HepG2 (cell line): Measurements from ENCODE around the gene GP9. TPM values are rescaled to one million over a fixed set of nuclear protein-coding genes. Genes with fewer than 3 reads are reported as not detected.

Source experiments
- BORCS8-MEF2B ChIP-seq: sonication (generic); formaldehyde crosslinking; IDR thresholded peaks from 2 replicates; pipeline ENCODE4 v1.8.0; 2022; ENCODE audit warnings: mild to moderate bottlenecking, missing genetic modification reagents
- IKZF4 ChIP-seq: sonication (generic); formaldehyde crosslinking; IDR thresholded peaks from 2 replicates; pipeline ENCODE4 v1.5.1; 2020; ENCODE audit warnings: borderline replicate concordance, mild to moderate bottlenecking, low read depth, missing genetic modification reagents; ENCODE audit errors: not compliant biosample characterization
- KAT2B ChIP-seq: fragments of 150-350 bp; IDR thresholded peaks from 2 replicates; pipeline ENCODE4 v1.6.1; 2014; ENCODE audit warnings: low read depth, low read length, borderline replicate concordance
- MAFF ChIP-seq: IDR thresholded peaks from 2 replicates; pipeline ENCODE4 v1.6.1; 2011; ENCODE audit warnings: low read depth, low read length, improper control_type of control experiment
- PITX1 ChIP-seq: sonication (generic); formaldehyde crosslinking; IDR thresholded peaks from 2 replicates; pipeline ENCODE4 v1.5.1; 2020; ENCODE audit warnings: mild to moderate bottlenecking, missing genetic modification reagents
- POLR2A ChIP-seq, 2 experiments: IDR thresholded peaks; 2 replicates each; pipeline ENCODE4 v1.6.1; 2011; ENCODE audit warnings: low read depth in 2 of 2, low read length in 2 of 2, mild to moderate bottlenecking in 1 of 2, moderate library complexity in 1 of 2; ENCODE audit not compliant: insufficient read depth in 1 of 2
- RCOR2 ChIP-seq: IDR thresholded peaks from 2 replicates; pipeline ENCODE4 v1.6.1; 2016; ENCODE audit warnings: missing biosample characterization, missing genetic modification reagents
- STAT5B ChIP-seq: sonication (generic); formaldehyde crosslinking; IDR thresholded peaks from 2 replicates; pipeline ENCODE4 v1.4.0; 2020; ENCODE audit warnings: missing genetic modification reagents
- ZNF12 ChIP-seq: sonication (generic); formaldehyde crosslinking; IDR thresholded peaks from 2 replicates; pipeline ENCODE4 v1.5.0; 2020; ENCODE audit warnings: missing genetic modification reagents
- ZNF121 ChIP-seq: sonication (generic); formaldehyde crosslinking; IDR thresholded peaks from 2 replicates; pipeline ENCODE4 v1.5.0; 2020; ENCODE audit warnings: mild to moderate bottlenecking, missing genetic modification reagents
- ZNF263 ChIP-seq: sonication (generic); formaldehyde crosslinking; IDR thresholded peaks from 2 replicates; pipeline ENCODE4 v1.4.0; 2020; ENCODE audit warnings: missing genetic modification reagents
- ZNF292 ChIP-seq: sonication (generic); formaldehyde crosslinking; IDR thresholded peaks from 2 replicates; pipeline ENCODE4 v1.8.1; 2022; ENCODE audit warnings: mild to moderate bottlenecking, low read depth, missing genetic modification reagents, borderline replicate concordance
- ZNF547 ChIP-seq: sonication (generic); formaldehyde crosslinking; IDR thresholded peaks from 2 replicates; pipeline ENCODE4 v1.5.1; 2020; ENCODE audit warnings: mild to moderate bottlenecking, missing genetic modification reagents
- ZNF644 ChIP-seq: IDR thresholded peaks from 2 replicates; pipeline ENCODE4 v1.6.1; 2016; ENCODE audit warnings: low read depth
- polyA plus RNA-seq, 8 experiments: library from polyadenylated mRNA; depleted of rRNA in 3 of 8; stranded (reverse) in 7 of 8; unstranded in 1 of 8; fragments of >200 nt; fragmentation: Illumina TruSeq in 4 of 8; extraction: Trizol in 4 of 8; gene quantifications; 2 replicates each; pipeline versions ENCODE4 v1.2.1 to v1.2.3, GENCODE V29; 2011 to 2016; ENCODE audit warnings: low read depth in 4 of 8, missing spikeins in 1 of 8, mixed read lengths in 1 of 8; ENCODE audit not compliant: insufficient read depth in 1 of 8
- total RNA-seq, 5 experiments: library from RNA; depleted of rRNA; stranded (reverse); fragments of >200 nt; fragmentation: Illumina TruSeq; extraction: Trizol; gene quantifications; 2 replicates each; pipeline ENCODE4 v1.2.3, GENCODE V29; 2016; ENCODE audit warnings: low read depth in 1 of 5
- TF ChIP-seq, protein P1 (sequence below): sonication (generic); IDR thresholded peaks from 2 replicates; pipeline ENCODE4 v1.6.1; 2016; ENCODE audit warnings: low read depth, borderline replicate concordance
- TF ChIP-seq, protein P2 (sequence below): sonication (generic); formaldehyde crosslinking; IDR thresholded peaks from 2 replicates; pipeline ENCODE4 v1.4.0; 2020; ENCODE audit warnings: missing genetic modification reagents, borderline replicate concordance
- TF ChIP-seq, protein P3 (sequence below): sonication (generic); formaldehyde crosslinking; IDR thresholded peaks from 2 replicates; pipeline ENCODE4 v1.5.0; 2020; ENCODE audit warnings: missing genetic modification reagents
- TF ChIP-seq, protein P4 (sequence below): sonication (generic); formaldehyde crosslinking; IDR thresholded peaks from 2 replicates; pipeline ENCODE4 v1.4.0; 2020; ENCODE audit warnings: missing genetic modification reagents
- TF ChIP-seq, protein P5 (sequence below): sonication (generic); formaldehyde crosslinking; IDR thresholded peaks from 2 replicates; pipeline ENCODE4 v1.4.0; 2020; ENCODE audit warnings: mild to moderate bottlenecking, missing genetic modification reagents
- TF ChIP-seq, protein P6 (sequence below): sonication (generic); formaldehyde crosslinking; IDR thresholded peaks from 2 replicates; pipeline ENCODE4 v1.5.0; 2020; ENCODE audit warnings: mild to moderate bottlenecking, missing genetic modification reagents

The GP9 gene
- total and polyA plus RNA-seq, 2 of the 13 experiments (the other 11 are each of a cell fraction or from before 2014, with no cell fraction given), result not detected

DNA sequence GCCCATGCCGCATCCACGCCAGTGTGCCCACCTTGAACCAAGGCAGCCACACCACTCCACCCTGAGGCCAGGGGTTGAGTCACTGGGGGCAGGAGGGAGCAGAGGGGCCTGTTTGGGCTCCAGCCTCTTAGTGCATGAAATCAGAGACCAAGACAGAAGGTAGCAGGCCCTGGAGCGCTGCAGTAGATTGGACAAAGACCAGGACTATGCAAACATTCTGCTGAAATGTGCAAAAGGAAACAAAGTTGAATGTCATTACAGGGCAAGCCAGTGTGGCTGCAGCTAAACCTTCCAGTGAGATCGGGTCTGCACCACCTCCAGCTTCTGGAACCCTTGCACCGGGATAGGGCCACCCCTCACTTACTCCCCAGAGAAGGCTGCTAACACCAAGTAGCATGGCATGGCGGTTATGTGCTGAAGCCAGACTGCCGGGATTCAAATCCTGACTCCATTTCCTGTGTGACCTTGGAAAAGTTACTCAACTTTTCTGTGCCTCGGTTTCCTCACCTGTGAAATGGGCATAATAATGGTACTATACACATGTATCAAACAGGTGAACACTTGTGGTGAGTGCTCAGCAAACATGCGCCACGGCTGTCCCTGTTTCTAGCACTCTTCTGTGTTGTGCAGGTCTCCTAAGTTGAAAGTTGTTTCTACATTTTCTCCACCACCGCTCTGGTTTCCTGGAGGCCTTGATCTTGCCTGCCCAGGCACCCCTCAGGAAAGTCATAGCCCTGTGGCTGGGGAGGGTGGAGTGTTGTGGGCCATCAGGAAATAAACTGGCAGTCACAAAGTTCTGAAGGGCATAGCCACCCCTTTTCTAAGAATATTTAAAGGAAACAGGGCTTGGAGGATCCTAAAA, 25.0 kb upstream of the GP9 start (continued):
- TF ChIP-seq MAFF (0 out of 2 replicates have a peak, but pooled peaks have one; percentile 2), BORCS8-MEF2B (CRISPR knock-in tag) (no peak), RCOR2 (CRISPR knock-in tag) (peak; percentile 61; the same call in 1 of the 2 replicates), ZNF121 (CRISPR knock-in tag) (peak; percentile 67), PITX1 (no peak), ZNF12 (CRISPR knock-in tag) (no peak), ZNF547 (CRISPR knock-in tag) (no peak), POLR2A (IDR thresholded peaks at IDR 0.05; ENCODE audit: insufficient read depth in 1 of 2, low read depth in 2 of 2, low read length in 2 of 2) (no peak), ZNF292 (CRISPR knock-in tag) (peak; percentile 53; the same call in 1 of the 2 replicates), IKZF4 (CRISPR knock-in tag) (no peak), KAT2B (no peak), ZNF263 (CRISPR knock-in tag) (no peak), STAT5B (no peak), ZNF644 (CRISPR knock-in tag) (no peak)
- TF ChIP-seq, protein P1, sequence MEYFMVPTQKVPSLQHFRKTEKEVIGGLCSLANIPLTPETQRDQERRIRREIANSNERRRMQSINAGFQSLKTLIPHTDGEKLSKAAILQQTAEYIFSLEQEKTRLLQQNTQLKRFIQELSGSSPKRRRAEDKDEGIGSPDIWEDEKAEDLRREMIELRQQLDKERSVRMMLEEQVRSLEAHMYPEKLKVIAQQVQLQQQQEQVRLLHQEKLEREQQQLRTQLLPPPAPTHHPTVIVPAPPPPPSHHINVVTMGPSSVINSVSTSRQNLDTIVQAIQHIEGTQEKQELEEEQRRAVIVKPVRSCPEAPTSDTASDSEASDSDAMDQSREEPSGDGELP, result no peak
- TF ChIP-seq, protein P2, sequence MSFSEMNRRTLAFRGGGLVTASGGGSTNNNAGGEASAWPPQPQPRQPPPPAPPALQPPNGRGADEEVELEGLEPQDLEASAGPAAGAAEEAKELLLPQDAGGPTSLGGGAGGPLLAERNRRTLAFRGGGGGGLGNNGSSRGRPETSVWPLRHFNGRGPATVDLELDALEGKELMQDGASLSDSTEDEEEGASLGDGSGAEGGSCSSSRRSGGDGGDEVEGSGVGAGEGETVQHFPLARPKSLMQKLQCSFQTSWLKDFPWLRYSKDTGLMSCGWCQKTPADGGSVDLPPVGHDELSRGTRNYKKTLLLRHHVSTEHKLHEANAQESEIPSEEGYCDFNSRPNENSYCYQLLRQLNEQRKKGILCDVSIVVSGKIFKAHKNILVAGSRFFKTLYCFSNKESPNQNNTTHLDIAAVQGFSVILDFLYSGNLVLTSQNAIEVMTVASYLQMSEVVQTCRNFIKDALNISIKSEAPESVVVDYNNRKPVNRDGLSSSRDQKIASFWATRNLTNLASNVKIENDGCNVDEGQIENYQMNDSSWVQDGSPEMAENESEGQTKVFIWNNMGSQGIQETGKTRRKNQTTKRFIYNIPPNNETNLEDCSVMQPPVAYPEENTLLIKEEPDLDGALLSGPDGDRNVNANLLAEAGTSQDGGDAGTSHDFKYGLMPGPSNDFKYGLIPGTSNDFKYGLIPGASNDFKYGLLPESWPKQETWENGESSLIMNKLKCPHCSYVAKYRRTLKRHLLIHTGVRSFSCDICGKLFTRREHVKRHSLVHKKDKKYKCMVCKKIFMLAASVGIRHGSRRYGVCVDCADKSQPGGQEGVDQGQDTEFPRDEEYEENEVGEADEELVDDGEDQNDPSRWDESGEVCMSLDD (CRISPR knock-in tag), result no peak
- TF ChIP-seq, protein P3, sequence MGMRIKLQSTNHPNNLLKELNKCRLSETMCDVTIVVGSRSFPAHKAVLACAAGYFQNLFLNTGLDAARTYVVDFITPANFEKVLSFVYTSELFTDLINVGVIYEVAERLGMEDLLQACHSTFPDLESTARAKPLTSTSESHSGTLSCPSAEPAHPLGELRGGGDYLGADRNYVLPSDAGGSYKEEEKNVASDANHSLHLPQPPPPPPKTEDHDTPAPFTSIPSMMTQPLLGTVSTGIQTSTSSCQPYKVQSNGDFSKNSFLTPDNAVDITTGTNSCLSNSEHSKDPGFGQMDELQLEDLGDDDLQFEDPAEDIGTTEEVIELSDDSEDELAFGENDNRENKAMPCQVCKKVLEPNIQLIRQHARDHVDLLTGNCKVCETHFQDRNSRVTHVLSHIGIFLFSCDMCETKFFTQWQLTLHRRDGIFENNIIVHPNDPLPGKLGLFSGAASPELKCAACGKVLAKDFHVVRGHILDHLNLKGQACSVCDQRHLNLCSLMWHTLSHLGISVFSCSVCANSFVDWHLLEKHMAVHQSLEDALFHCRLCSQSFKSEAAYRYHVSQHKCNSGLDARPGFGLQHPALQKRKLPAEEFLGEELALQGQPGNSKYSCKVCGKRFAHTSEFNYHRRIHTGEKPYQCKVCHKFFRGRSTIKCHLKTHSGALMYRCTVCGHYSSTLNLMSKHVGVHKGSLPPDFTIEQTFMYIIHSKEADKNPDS, result no peak
- TF ChIP-seq, protein P4, sequence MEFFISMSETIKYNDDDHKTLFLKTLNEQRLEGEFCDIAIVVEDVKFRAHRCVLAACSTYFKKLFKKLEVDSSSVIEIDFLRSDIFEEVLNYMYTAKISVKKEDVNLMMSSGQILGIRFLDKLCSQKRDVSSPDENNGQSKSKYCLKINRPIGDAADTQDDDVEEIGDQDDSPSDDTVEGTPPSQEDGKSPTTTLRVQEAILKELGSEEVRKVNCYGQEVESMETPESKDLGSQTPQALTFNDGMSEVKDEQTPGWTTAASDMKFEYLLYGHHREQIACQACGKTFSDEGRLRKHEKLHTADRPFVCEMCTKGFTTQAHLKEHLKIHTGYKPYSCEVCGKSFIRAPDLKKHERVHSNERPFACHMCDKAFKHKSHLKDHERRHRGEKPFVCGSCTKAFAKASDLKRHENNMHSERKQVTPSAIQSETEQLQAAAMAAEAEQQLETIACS (CRISPR knock-in tag), result no peak
- TF ChIP-seq, protein P5, sequence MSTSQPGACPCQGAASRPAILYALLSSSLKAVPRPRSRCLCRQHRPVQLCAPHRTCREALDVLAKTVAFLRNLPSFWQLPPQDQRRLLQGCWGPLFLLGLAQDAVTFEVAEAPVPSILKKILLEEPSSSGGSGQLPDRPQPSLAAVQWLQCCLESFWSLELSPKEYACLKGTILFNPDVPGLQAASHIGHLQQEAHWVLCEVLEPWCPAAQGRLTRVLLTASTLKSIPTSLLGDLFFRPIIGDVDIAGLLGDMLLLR (CRISPR knock-in tag), result no peak
- TF ChIP-seq, protein P6, sequence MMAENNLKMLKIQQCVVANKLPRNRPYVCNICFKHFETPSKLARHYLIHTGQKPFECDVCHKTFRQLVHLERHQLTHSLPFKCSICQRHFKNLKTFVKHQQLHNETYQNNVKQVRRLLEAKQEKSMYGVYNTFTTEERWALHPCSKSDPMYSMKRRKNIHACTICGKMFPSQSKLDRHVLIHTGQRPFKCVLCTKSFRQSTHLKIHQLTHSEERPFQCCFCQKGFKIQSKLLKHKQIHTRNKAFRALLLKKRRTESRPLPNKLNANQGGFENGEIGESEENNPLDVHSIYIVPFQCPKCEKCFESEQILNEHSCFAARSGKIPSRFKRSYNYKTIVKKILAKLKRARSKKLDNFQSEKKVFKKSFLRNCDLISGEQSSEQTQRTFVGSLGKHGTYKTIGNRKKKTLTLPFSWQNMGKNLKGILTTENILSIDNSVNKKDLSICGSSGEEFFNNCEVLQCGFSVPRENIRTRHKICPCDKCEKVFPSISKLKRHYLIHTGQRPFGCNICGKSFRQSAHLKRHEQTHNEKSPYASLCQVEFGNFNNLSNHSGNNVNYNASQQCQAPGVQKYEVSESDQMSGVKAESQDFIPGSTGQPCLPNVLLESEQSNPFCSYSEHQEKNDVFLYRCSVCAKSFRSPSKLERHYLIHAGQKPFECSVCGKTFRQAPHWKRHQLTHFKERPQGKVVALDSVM (CRISPR knock-in tag), result no peak
